IMR-90 (cell line): ENCODE measurements around the gene PARP3. TPM values are rescaled to one million over a fixed set of nuclear protein-coding genes. Genes with fewer than 3 reads are reported as not detected.

ENCODE experiments used
- ATAC-seq: fragments of 200-7000 bp; cut with Tn5 transposase; 2 replicates; pipeline ENCODE4 v1.9.1; 2020; ENCODE audit warnings: low read depth, mild to moderate bottlenecking, moderate library complexity
- BruUV-seq: library from RNA; stranded (reverse); fragments of 400-500 nt; replicated peaks from 2 replicates; lab custom pipeline; 2021; lab: Mats Ljungman, UMichigan
- CTCF ChIA-PET: fragments of 300-600 bp; formaldehyde crosslinking; extraction: SDS; loops from one replicate; lab custom pipeline; 2021; ENCODE audit warnings: antibody characterized with exemption; lab: Yijun Ruan, JAX
- POLR2A ChIA-PET: fragments of 300-600 bp; sonication (Branson Sonifier 250); formaldehyde crosslinking; loops from one replicate; lab custom pipeline; 2022; ENCODE audit warnings: antibody characterized with exemption; ENCODE audit not compliant: unreplicated experiment; lab: Charles Lee
- DNase-seq: peaks from one replicate; pipeline ENCODE4 v3.0.0; 2013
- H2AFZ ChIP-seq: replicated peaks from 2 replicates; pipeline ENCODE3; 2013; ENCODE audit warnings: low read length, mild to moderate bottlenecking; ENCODE audit not compliant: poor library complexity
- H2AK5ac ChIP-seq: 2 replicates; pipeline ENCODE4 v1.6.1; 2013; ENCODE audit warnings: low read depth, low read length, inconsistent platforms
- H2AK9ac ChIP-seq: replicated peaks from 2 replicates; pipeline ENCODE3; 2013; ENCODE audit warnings: mild to moderate bottlenecking, low read depth, low read length, moderate library complexity; ENCODE audit not compliant: poor library complexity
- H2BK120ac ChIP-seq: 2 replicates; pipeline ENCODE4 v1.6.1; 2013; ENCODE audit warnings: low read depth, low read length, inconsistent platforms
- H2BK15ac ChIP-seq: 3 replicates; pipeline ENCODE4 v1.6.1; 2013; ENCODE audit warnings: low read depth, low read length, inconsistent platforms
- H2BK20ac ChIP-seq: 2 replicates; pipeline ENCODE4 v1.6.1; 2013; ENCODE audit warnings: low read depth, mild to moderate bottlenecking, inconsistent platforms, low read length, moderate library complexity
- H2BK5ac ChIP-seq: 2 replicates; pipeline ENCODE4 v1.6.1; 2013; ENCODE audit warnings: mild to moderate bottlenecking, low read depth, low read length, inconsistent platforms; ENCODE audit not compliant: poor library complexity, severe bottlenecking
- H3K14ac ChIP-seq: replicated peaks from 2 replicates; pipeline ENCODE4 v1.6.1; 2013; ENCODE audit warnings: low read depth, low read length, inconsistent platforms
- H3K18ac ChIP-seq: 2 replicates; pipeline ENCODE4 v1.6.1; 2013; ENCODE audit warnings: low read depth, low read length, control low read depth
- H3K23ac ChIP-seq: 2 replicates; pipeline ENCODE4 v1.6.1; 2013; ENCODE audit warnings: low read depth, low read length, inconsistent platforms
- H3K27ac ChIP-seq: 2 replicates; pipeline ENCODE4 v1.5.1; 2013; ENCODE audit warnings: mild to moderate bottlenecking, control low read depth, low read length; ENCODE audit not compliant: insufficient read depth
- H3K27me3 ChIP-seq: 2 replicates; pipeline ENCODE4 v1.6.1; 2013; ENCODE audit warnings: low read length; ENCODE audit not compliant: control insufficient read depth, insufficient read depth
- H3K36me3 ChIP-seq: 2 replicates; pipeline ENCODE4 v1.6.1; 2013; ENCODE audit warnings: low read length, mixed read lengths; ENCODE audit not compliant: control insufficient read depth, insufficient read depth
- H3K4ac ChIP-seq: 2 replicates; pipeline ENCODE4 v1.6.1; 2013; ENCODE audit warnings: low read depth, low read length, inconsistent platforms
- H3K4me1 ChIP-seq: 2 replicates; pipeline ENCODE4 v1.6.1; 2013; ENCODE audit warnings: low read length, mixed read lengths; ENCODE audit not compliant: control insufficient read depth, insufficient read depth
- H3K4me2 ChIP-seq: 2 replicates; pipeline ENCODE4 v1.6.1; 2013; ENCODE audit warnings: low read depth, mild to moderate bottlenecking, control low read depth, low read length, moderate library complexity
- H3K4me3 ChIP-seq: 2 replicates; pipeline ENCODE4 v1.5.1; 2013; ENCODE audit warnings: low read depth, mild to moderate bottlenecking, control low read depth, low read length, moderate library complexity; ENCODE audit not compliant: insufficient read depth
- H3K56ac ChIP-seq: 2 replicates; pipeline ENCODE4 v1.6.1; 2013; ENCODE audit warnings: low read length, inconsistent platforms; ENCODE audit not compliant: insufficient read depth; ENCODE audit errors: extremely low read depth
- H3K79me1 ChIP-seq, 2 experiments: 2 replicates each; pipeline ENCODE4 v1.6.1; 2013; ENCODE audit warnings: low read length in 2 of 2, inconsistent platforms in 1 of 2, low read depth in 1 of 2
- H3K9ac ChIP-seq: 2 replicates; pipeline ENCODE4 v1.6.1; 2013; ENCODE audit warnings: low read depth, low read length, control low read depth
- H3K9me1 ChIP-seq: 2 replicates; pipeline ENCODE4 v1.6.1; 2013; ENCODE audit warnings: low read length, inconsistent platforms; ENCODE audit not compliant: insufficient read depth
- H3K9me3 ChIP-seq: 2 replicates; pipeline ENCODE4 v1.6.1; 2013; ENCODE audit warnings: low read length; ENCODE audit not compliant: control insufficient read depth, insufficient read depth
- H4K20me1 ChIP-seq: 2 replicates; pipeline ENCODE4 v1.6.1; 2013; ENCODE audit warnings: low read length, inconsistent platforms; ENCODE audit not compliant: insufficient read depth
- H4K5ac ChIP-seq: 2 replicates; pipeline ENCODE4 v1.6.1; 2013; ENCODE audit warnings: mild to moderate bottlenecking, low read depth, low read length, control low read depth
- H4K8ac ChIP-seq, 2 experiments: 2 replicates each; pipeline ENCODE4 v1.6.1; 2013; ENCODE audit warnings: low read depth in 2 of 2, low read length in 2 of 2, control low read depth in 1 of 2, inconsistent platforms in 1 of 2
- H4K91ac ChIP-seq: 2 replicates; pipeline ENCODE4 v1.6.1; 2013; ENCODE audit warnings: low read depth, low read length, inconsistent platforms; ENCODE audit not compliant: insufficient read depth
- BHLHE40 ChIP-seq: fragments of 150-350 bp; IDR thresholded peaks from 2 replicates; pipeline ENCODE4 v1.6.1; 2016; ENCODE audit warnings: mild to moderate bottlenecking, low read depth, low read length
- CEBPB ChIP-seq: IDR thresholded peaks from 2 replicates; pipeline ENCODE4 v1.6.1; 2012; ENCODE audit warnings: low read depth, low read length, improper control_type of control experiment
- CHD1 ChIP-seq: IDR thresholded peaks from 2 replicates; pipeline ENCODE4 v1.6.1; 2012; ENCODE audit warnings: low read depth, low read length, improper control_type of control experiment
- ELK1 ChIP-seq: fragments of 150-350 bp; IDR thresholded peaks from 2 replicates; pipeline ENCODE4 v1.6.1; 2016; ENCODE audit warnings: low read depth, mild to moderate bottlenecking, low read length, moderate library complexity, borderline replicate concordance
- FOS ChIP-seq: fragments of 150-350 bp; IDR thresholded peaks from 2 replicates; pipeline ENCODE4 v1.6.1; 2016; ENCODE audit warnings: low read depth, low read length
- MAFK ChIP-seq: IDR thresholded peaks from 2 replicates; pipeline ENCODE4 v1.6.1; 2012; ENCODE audit warnings: low read depth, low read length, improper control_type of control experiment
- MAZ ChIP-seq: IDR thresholded peaks from 2 replicates; pipeline ENCODE4 v1.6.1; 2012; ENCODE audit warnings: low read depth, mild to moderate bottlenecking, low read length, improper control_type of control experiment, moderate library complexity, borderline replicate concordance
- MXI1 ChIP-seq: IDR thresholded peaks from 2 replicates; pipeline ENCODE4 v1.6.1; 2012; ENCODE audit warnings: low read depth, mild to moderate bottlenecking, low read length, moderate library complexity, borderline replicate concordance
- NFE2L2 ChIP-seq: fragments of 150-350 bp; IDR thresholded peaks from 2 replicates; pipeline ENCODE4 v1.6.1; 2016; ENCODE audit warnings: low read depth, mild to moderate bottlenecking, low read length
- POLR2A ChIP-seq: IDR thresholded peaks from 2 replicates; pipeline ENCODE4 v1.6.1; 2012; ENCODE audit warnings: mild to moderate bottlenecking, low read depth, low read length
- RAD21 ChIP-seq: IDR thresholded peaks from 2 replicates; pipeline ENCODE4 v1.6.1; 2012; ENCODE audit warnings: low read length, improper control_type of control experiment
- RCOR1 ChIP-seq: IDR thresholded peaks from 2 replicates; pipeline ENCODE4 v1.6.1; 2012; ENCODE audit warnings: mild to moderate bottlenecking, low read length, improper control_type of control experiment; ENCODE audit not compliant: insufficient replicate concordance
- RFX5 ChIP-seq: IDR thresholded peaks from 2 replicates; pipeline ENCODE4 v1.8.0; 2012; ENCODE audit warnings: low read depth, mild to moderate bottlenecking, low read length, moderate library complexity
- SMC3 ChIP-seq: fragments of 150-350 bp; IDR thresholded peaks from 2 replicates; pipeline ENCODE4 v1.6.1; 2016; ENCODE audit warnings: low read depth, mild to moderate bottlenecking, antibody characterized with exemption, low read length, moderate library complexity
- USF2 ChIP-seq: fragments of 150-350 bp; IDR thresholded peaks from 2 replicates; pipeline ENCODE4 v1.6.1; 2017; ENCODE audit warnings: mild to moderate bottlenecking, antibody characterized with exemption, low read length, low read depth
- WGBS, 2 experiments: methylation state at CpG; one replicate each; pipeline versions ENCODE4 v1.1.5 to v1.1.7; 2013; ENCODE audit warnings: missing lambda C conversion rate in 2 of 2; ENCODE audit not compliant: insufficient read length in 1 of 2; ENCODE audit errors: extremely low coverage in 2 of 2; 5-methylcytosine and 5-hydroxymethylcytosine counted together
- dilution Hi-C: fragments of 300-500 bp; cut with HindIII; formaldehyde crosslinking; loops from one replicate; pipeline ENCODE4 v1.14.3; 2018; ENCODE audit warnings: low sequenced_read_pairs; ENCODE audit not compliant: unreplicated experiment
- in situ Hi-C: fragments of 300-500 bp; cut with MboI; formaldehyde crosslinking; loops from 3 replicates; pipeline ENCODE4 v1.14.3; 2019; ENCODE audit warnings: low sequenced_read_pairs, inconsistent platforms, mixed read lengths
- intact Hi-C: fragments of 100-400 bp; cut with micrococcal nuclease; formaldehyde crosslinking; loops from 2 replicates; pipeline ENCODE4 v1.10.0; 2022
- polyA plus RNA-seq, 3 experiments: library from polyadenylated mRNA; depleted of rRNA; stranded (reverse); fragments of >200 nt; gene quantifications; 2 replicates each; pipeline ENCODE4 v1.2.3, GENCODE V29; 2012; ENCODE audit warnings: low replicate concordance in 1 of 3
- total RNA-seq: library from RNA; depleted of rRNA; stranded (reverse); fragments of >200 nt; gene quantifications from 2 replicates; pipeline ENCODE4 v1.2.3, GENCODE V29; 2012

PARP3 gene
- total and polyA plus RNA-seq, 2 of the 4 experiments (the other 2 are of a cell fraction): 16.3 to 22.0 TPM

GRCh38 chr3:51942603-51943450, 664 bp downstream of the PARP3 start:
- ATAC-seq (peak; percentile 16), DNase-seq (peak; percentile 52)
- Histone ChIP-seq H3K27me3 (no peaks in the 10 kb centered on the region), H3K23ac (peak overlapping the region; percentile 43; the same call in 1 of the 2 replicates), H3K18ac (peak overlapping the region; percentile 61), H3K27ac (peak overlapping the region; percentile 79), H3K9ac (peak overlapping the region; percentile 66), H3K9me1 (peaks cover 12% of the 10 kb centered on the region), H3K4ac (peak overlapping the region; percentile 91), H3K9me3 (no peaks in the 10 kb centered on the region), H2BK120ac (peak overlapping the region; percentile 58), H4K8ac (peak overlapping the region; percentile 97), H3K4me1 (peaks cover 13% of the 10 kb centered on the region), H4K5ac (peak overlapping the region; percentile 98), H4K20me1 (peaks cover 9% of the 10 kb centered on the region), H2BK15ac (peak overlapping the region; percentile 64; the same call in 1 of the 3 replicates), H2AK5ac (peak overlapping the region; percentile 97), H2BK20ac (0 out of 2 replicates have a peak overlapping the region, but pooled peaks have one; percentile 11), H3K56ac (peak overlapping the region; percentile 37; the same call in 1 of the 2 replicates), H2AK9ac (peak overlapping the region; percentile 95), H2BK5ac (peak overlapping the region; percentile 79), H4K91ac (peak overlapping the region; percentile 90), H2AFZ (peak overlapping the region; percentile 94), H3K79me1 (peaks cover 18 to 41% of the 10 kb centered on the region in 2 experiments; a peak in 3 of 4 replicates), H3K4me2 (peak overlapping the region; percentile 57), H3K36me3 (peaks cover 6% of the 10 kb centered on the region), H3K4me3 (peak overlapping the region; percentile 32), H3K14ac (peak overlapping the region; percentile 92)
- ChIA-PET CTCF (interaction anchor here (0.6 to 1.2 kb wide), 3 partner anchors 31 to 1327 kb away, joined by 3 to 10 read pairs (median 3); partner anchors contain the start of gene ABHD14B), POLR2A (interaction anchor here (0.6 to 0.7 kb wide), 2 partner anchors 52 to 55 kb away, joined by 3 to 4 read pairs; no protein-coding TSS in a partner anchor)
- in situ Hi-C loops: loop anchor here (25.0 kb wide), 1 partner anchor 556 kb away; the partner anchor contains the start of genes MANF and RBM15B
- BruUV-seq: no TSS peak
- dilution Hi-C loops: no loop called here
- intact Hi-C loops: loop anchor here (1.0 to 5.0 kb wide), 8 partner anchors 31 to 254 kb away; partner anchors contain the start of genes ABHD14B, ACY1, DUSP7 and RPL29
- 76% methylated on average over 4 of the region's 17 CpGs; no CpG with 5 or more reads in 1 of the 2 experiments for WGBS, 2 experiments
- TF ChIP-seq RCOR1: no peak
- TF ChIP-seq RFX5: no peak
- no peak for TF ChIP-seq BHLHE40
- TF ChIP-seq MAFK: no peak
- TF ChIP-seq NFE2L2: no peak
- no peak for TF ChIP-seq RAD21
- no peak for TF ChIP-seq ELK1
- no peak for TF ChIP-seq MAZ
- no peak for TF ChIP-seq USF2
- no peak for TF ChIP-seq MXI1
- TF ChIP-seq POLR2A: no peak
- no peak for TF ChIP-seq FOS
- TF ChIP-seq SMC3: no peak
- TF ChIP-seq CHD1: no peak
- TF ChIP-seq CEBPB: no peak
